ENCODE results near the gene ARHGAP6. TPM values are rescaled to one million over a fixed set of nuclear protein-coding genes. Genes with fewer than 3 reads are reported as not detected.

Gene ARHGAP6
- polyA plus RNA-seq, 2 of the 4 experiments (the other 2 are of a cell fraction) = 0.04 TPM; not detected in 1

- TF ChIP-seq JUNB (IDR thresholded peaks at IDR 0.05) (no peak), CHD4 (IDR thresholded peaks at IDR 0.05; ENCODE audit: borderline replicate concordance) (no peak), USF2 (IDR thresholded peaks at IDR 0.05) (no peak), PHF8 (IDR thresholded peaks at IDR 0.05; ENCODE audit: borderline replicate concordance, low read depth) (no peak)
- 85% methylated on average over 2 of the region's 2 CpGs for WGBS (ENCODE audit: missing lambda C conversion rate)
- no peak overlapping the region for H3K27ac ChIP-seq
- ATAC-seq = no peak
- no peak for DNase-seq (ENCODE audit: low read depth in 1 of 2, low spot score in 1 of 2)
- H3K9me3 ChIP-seq = no peaks in the 10 kb centered on the region
- no peak overlapping the region for H3K4me3 ChIP-seq
- POLR2A ChIA-PET = no interaction called here
- no peak overlapping the region for H3K4me2 ChIP-seq
- no peak for FAIRE-seq
- CTCF ChIA-PET = no interaction called here
- H3K4me1 ChIP-seq = no peaks in the 10 kb centered on the region
These were observed 271.6 kb downstream of the ARHGAP6 start for GRCh38 chrX:11393949-11394654.

- Histone ChIP-seq H3K9me3 (no peaks in the 10 kb centered on the region), H3K4me2 (no peak overlapping the region), H3K27ac (no peak overlapping the region), H3K4me1 (no peaks in the 10 kb centered on the region), H3K4me3 (no peak overlapping the region)
- TF ChIP-seq BHLHE40 (IDR thresholded peaks at IDR 0.05; ENCODE audit: low read depth, low read length) = no peak
- TF ChIP-seq ZNF302 (CRISPR knock-in tag; IDR thresholded peaks at IDR 0.05) = no peak
- no peak for TF ChIP-seq RARB (CRISPR knock-in tag; IDR thresholded peaks at IDR 0.05)
- TF ChIP-seq EP300 (IDR thresholded peaks at IDR 0.05) = no peak
- no peak for TF ChIP-seq FOSB (CRISPR knock-in tag; IDR thresholded peaks at IDR 0.05)
- TF ChIP-seq E2F6 (IDR thresholded peaks at IDR 0.05; ENCODE audit: borderline replicate concordance, low read depth) = no peak
- no peak for TF ChIP-seq USF2 (IDR thresholded peaks at IDR 0.05)
- no peak for TF ChIP-seq HOXA7 (CRISPR knock-in tag; IDR thresholded peaks at IDR 0.05)
- no peak for TF ChIP-seq PHF8 (IDR thresholded peaks at IDR 0.05; ENCODE audit: borderline replicate concordance, low read depth)
- TF ChIP-seq HOXB13 (CRISPR knock-in tag; IDR thresholded peaks at IDR 0.05; ENCODE audit: low read depth) = no peak
- TF ChIP-seq CTCF (IDR thresholded peaks at IDR 0.05) = no peak
- TF ChIP-seq HDAC2 (IDR thresholded peaks at IDR 0.05) = no peak
- no peak for TF ChIP-seq NPAS2 (CRISPR knock-in tag; IDR thresholded peaks at IDR 0.05; ENCODE audit: borderline replicate concordance)
- TF ChIP-seq RAD21 (conservative IDR thresholded peaks at IDR 0.05 in 1 of 2, IDR thresholded peaks at IDR 0.05 in 1 of 2) = no peak
- no peak for TF ChIP-seq REST (IDR thresholded peaks at IDR 0.05)
- no peak for TF ChIP-seq RCOR1 (IDR thresholded peaks at IDR 0.05; ENCODE audit: low read depth, low read length)
- no peak for TF ChIP-seq CHD2 (IDR thresholded peaks at IDR 0.05; ENCODE audit: low read length, partially characterized antibody)
- no peak for TF ChIP-seq BCL3 (IDR thresholded peaks at IDR 0.05)
- no peak for TF ChIP-seq NFE2L2 (conservative IDR thresholded peaks at IDR 0.05; ENCODE audit: low read length)
- no peak for DNase-seq (ENCODE audit: low read depth in 1 of 2, low spot score in 1 of 2)
- FAIRE-seq = no peak
- CTCF ChIA-PET = no interaction called here
- WGBS (ENCODE audit: missing lambda C conversion rate) = 69% methylated on average over 3 of the region's 3 CpGs
- POLR2A ChIA-PET = no interaction called here
- ATAC-seq = no peak
These were observed 278.9 kb downstream of the ARHGAP6 start for GRCh38 chrX:11386812-11387211.

All from A549 (cell line).